ENCODE data around the gene GPX6. TPM values are rescaled to one million over a fixed set of nuclear protein-coding genes. Genes with fewer than 3 reads are reported as not detected.
"Not testable (repeated sequence)": the region's sequence is repeated elsewhere in the genome, so short reads cannot be mapped to it uniquely, and the experiment has no call there.

The GPX6 gene
- total RNA-seq, 1 experiment from 2014 or later = not detected

DNA sequence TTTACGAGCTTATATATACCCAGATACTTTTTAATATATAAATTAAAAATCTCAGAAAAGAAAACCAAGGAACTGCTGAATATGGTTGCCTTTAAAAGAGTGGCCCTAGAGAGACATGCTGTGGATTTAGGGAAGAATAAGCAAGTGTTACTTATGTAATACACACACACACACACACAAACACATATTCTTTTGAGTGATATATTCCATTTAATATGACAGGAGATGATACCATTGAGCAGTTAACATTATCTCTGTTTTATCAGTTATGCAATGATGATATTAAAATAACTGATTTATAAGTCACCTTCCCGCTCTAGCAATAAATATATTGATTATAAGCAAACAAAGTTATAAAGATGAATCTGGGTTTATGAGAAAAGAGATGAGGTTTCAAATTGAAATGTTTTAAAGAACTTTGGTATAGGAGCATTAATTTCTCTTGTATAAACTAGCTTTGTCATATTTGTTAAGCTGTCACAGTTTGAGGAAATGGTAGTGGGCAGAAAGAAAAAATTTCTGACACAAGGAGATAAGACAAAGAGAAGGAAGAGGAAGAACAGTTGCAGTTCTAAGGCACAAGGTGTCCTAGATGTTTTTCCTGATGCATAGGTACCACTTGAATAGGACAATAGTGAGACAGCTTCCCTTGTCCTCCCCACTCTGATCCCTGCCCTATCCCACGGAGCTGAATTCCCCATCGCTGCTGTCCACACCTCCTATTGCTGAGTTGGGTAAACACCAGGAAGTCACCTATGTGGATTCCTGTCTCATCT lies 36.5 kb upstream of the GPX6 start:
- CTCF ChIA-PET = interaction anchor here (0.7 kb wide), 1 partner anchor 29 kb away, joined by 3 read pairs; no protein-coding TSS in a partner anchor
- H3K9me3 ChIP-seq (ENCODE audit: low read depth, low read length, poor library complexity, severe bottlenecking) = no peaks in the 10 kb centered on the region
- H3K4me1 ChIP-seq (ENCODE audit: insufficient read depth, low read length, poor library complexity, severe bottlenecking) = no peaks in the 10 kb centered on the region
- no TSS peak for BruUV-seq (replicated peaks)
- DNase-seq (ENCODE audit: low spot score) = no peak
- no peak overlapping the region for H3K27ac ChIP-seq (ENCODE audit: low read depth, low read length, poor library complexity, severe bottlenecking)
- no peak for TF ChIP-seq EZH2 (IDR thresholded peaks at IDR 0.05; ENCODE audit: borderline replicate concordance, low read depth, low read length, poor library complexity, severe bottlenecking)
- TF ChIP-seq, protein P1, sequence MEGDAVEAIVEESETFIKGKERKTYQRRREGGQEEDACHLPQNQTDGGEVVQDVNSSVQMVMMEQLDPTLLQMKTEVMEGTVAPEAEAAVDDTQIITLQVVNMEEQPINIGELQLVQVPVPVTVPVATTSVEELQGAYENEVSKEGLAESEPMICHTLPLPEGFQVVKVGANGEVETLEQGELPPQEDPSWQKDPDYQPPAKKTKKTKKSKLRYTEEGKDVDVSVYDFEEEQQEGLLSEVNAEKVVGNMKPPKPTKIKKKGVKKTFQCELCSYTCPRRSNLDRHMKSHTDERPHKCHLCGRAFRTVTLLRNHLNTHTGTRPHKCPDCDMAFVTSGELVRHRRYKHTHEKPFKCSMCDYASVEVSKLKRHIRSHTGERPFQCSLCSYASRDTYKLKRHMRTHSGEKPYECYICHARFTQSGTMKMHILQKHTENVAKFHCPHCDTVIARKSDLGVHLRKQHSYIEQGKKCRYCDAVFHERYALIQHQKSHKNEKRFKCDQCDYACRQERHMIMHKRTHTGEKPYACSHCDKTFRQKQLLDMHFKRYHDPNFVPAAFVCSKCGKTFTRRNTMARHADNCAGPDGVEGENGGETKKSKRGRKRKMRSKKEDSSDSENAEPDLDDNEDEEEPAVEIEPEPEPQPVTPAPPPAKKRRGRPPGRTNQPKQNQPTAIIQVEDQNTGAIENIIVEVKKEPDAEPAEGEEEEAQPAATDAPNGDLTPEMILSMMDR (conservative IDR thresholded peaks at IDR 0.05; ENCODE audit: low read depth, low read length) = no peak
- no peaks in the 10 kb centered on the region for H3K36me3 ChIP-seq (ENCODE audit: insufficient read depth, low read length, poor library complexity, severe bottlenecking)
- no peak overlapping the region for H3K4me3 ChIP-seq (ENCODE audit: low read depth, low read length, poor library complexity, severe bottlenecking)
- intact Hi-C loops (cut with micrococcal nuclease; ENCODE audit: unreplicated experiment) = no loop called here
- POLR2A ChIA-PET (ENCODE audit: low non-redundant PET) = no interaction called here
- H3K27me3 ChIP-seq (replicated peaks; ENCODE audit: insufficient read depth, low read depth, low read length, poor library complexity) = no peaks in the 10 kb centered on the region

DNA sequence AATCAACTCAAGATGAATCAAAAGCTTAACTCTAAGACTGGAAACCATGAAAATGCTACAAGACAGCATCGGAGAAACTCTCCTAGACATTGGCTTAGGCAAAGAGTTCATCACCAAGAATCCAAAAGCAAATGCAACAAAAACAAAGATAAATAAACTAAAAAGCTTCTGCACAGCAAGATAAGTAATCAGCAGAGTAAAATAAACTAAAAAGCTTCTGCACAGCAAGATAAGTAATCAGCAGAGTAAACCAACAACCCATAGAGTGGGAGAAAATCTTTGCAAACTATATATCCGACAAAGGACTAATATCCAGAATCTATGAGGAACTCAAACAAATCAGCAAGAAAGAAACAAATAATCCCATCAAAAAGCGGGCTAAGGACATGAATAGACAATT lies 31.4 kb upstream of the GPX6 start:
- BruUV-seq (replicated peaks); H3K4me1 ChIP-seq (ENCODE audit: insufficient read depth, low read length, poor library complexity, severe bottlenecking); H3K27ac ChIP-seq (ENCODE audit: low read depth, low read length, poor library complexity, severe bottlenecking); intact Hi-C loops (cut with micrococcal nuclease; ENCODE audit: unreplicated experiment); DNase-seq (ENCODE audit: low spot score); H3K9me3 ChIP-seq (ENCODE audit: low read depth, low read length, poor library complexity, severe bottlenecking); H3K4me3 ChIP-seq (ENCODE audit: low read depth, low read length, poor library complexity, severe bottlenecking); H3K36me3 ChIP-seq (ENCODE audit: insufficient read depth, low read length, poor library complexity, severe bottlenecking); CTCF ChIA-PET; H3K27me3 ChIP-seq (replicated peaks; ENCODE audit: insufficient read depth, low read depth, low read length, poor library complexity); POLR2A ChIA-PET (ENCODE audit: low non-redundant PET): not testable (repeated sequence)

DNA sequence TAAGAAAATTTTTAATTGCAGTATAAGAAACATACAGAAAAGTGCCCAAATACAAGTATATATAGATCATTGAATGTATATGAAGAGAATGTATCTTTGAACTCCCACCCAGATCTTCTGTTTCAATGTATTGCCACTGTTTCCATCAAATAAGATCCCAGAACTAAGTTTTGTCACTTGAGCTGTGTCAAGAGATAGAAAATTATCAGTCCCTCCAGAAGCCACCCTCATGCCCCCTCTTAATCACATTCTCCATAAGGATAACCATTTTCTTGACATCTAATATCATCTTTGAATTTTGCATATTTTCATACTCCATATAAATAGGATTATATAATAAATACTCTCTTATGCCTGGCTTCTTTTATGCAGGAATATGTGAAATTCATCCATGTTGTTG lies 30.4 kb upstream of the GPX6 start:
- TF ChIP-seq EZH2 (IDR thresholded peaks at IDR 0.05; ENCODE audit: borderline replicate concordance, low read depth, low read length, poor library complexity, severe bottlenecking) = no peak
- TF ChIP-seq, protein P1 (conservative IDR thresholded peaks at IDR 0.05; ENCODE audit: low read depth, low read length) = no peak
- Histone ChIP-seq H3K27ac (ENCODE audit: low read depth, low read length, poor library complexity, severe bottlenecking) (no peak overlapping the region), H3K4me1 (ENCODE audit: insufficient read depth, low read length, poor library complexity, severe bottlenecking) (peaks cover 3% of the 10 kb centered on the region), H3K4me3 (ENCODE audit: low read depth, low read length, poor library complexity, severe bottlenecking) (no peak overlapping the region), H3K27me3 (replicated peaks; ENCODE audit: insufficient read depth, low read depth, low read length, poor library complexity) (peaks cover 2% of the 10 kb centered on the region), H3K36me3 (ENCODE audit: insufficient read depth, low read length, poor library complexity, severe bottlenecking) (no peaks in the 10 kb centered on the region), H3K9me3 (ENCODE audit: low read depth, low read length, poor library complexity, severe bottlenecking) (no peaks in the 10 kb centered on the region)
- ChIA-PET CTCF (no interaction called here), POLR2A (ENCODE audit: low non-redundant PET) (no interaction called here)
- intact Hi-C loops (cut with micrococcal nuclease; ENCODE audit: unreplicated experiment) = no loop called here
- DNase-seq (ENCODE audit: low spot score) = no peak
- no TSS peak for BruUV-seq (replicated peaks)

All from A673 (cell line).